Uterus (tissue), 2 donors: Measurements from ENCODE around the gene LEFTY2.

ENCODE experiments used
- CTCF ChIP-seq, 4 experiments: fragments of 200-600 bp in 2 of 4; fragments of 450-650 bp in 2 of 4; sonication (generic) in 2 of 4; IDR thresholded peaks; one replicate each; pipeline ENCODE4 v1.5.1; 2016 to 2019; ENCODE audit warnings: antibody characterized with exemption in 4 of 4, mild to moderate bottlenecking in 2 of 4, moderate library complexity in 1 of 4
- POLR2A ChIP-seq, 2 donors: fragments of 450-650 bp; IDR thresholded peaks; one replicate each; pipeline ENCODE4 v1.6.1; 2016; ENCODE audit warnings: antibody characterized with exemption in 2 of 2, mild to moderate bottlenecking in 1 of 2, moderate library complexity in 1 of 2

- TF ChIP-seq CTCF (IDR thresholded peaks at IDR 0.05) (no peak), POLR2A (IDR thresholded peaks at IDR 0.05) (no peak)
These were observed 19.0 kb downstream of the LEFTY2 start for GRCh38 chr1:225921734-225922709.
